Fibroblast of villous mesenchyme (primary cell): ENCODE measurements around the gene IL4R. TPM values are rescaled to one million over a fixed set of nuclear protein-coding genes. Genes with fewer than 3 reads are reported as not detected.

Experiments used
- DNase-seq: peaks from one replicate; pipeline ENCODE4 v3.0.0-alpha.2; 2010; ENCODE audit warnings: low read depth
- H3K4me3 ChIP-seq: 2 replicates; pipeline ENCODE4 v1.5.1; 2011; ENCODE audit warnings: low read depth, mild to moderate bottlenecking, low read length
- CTCF ChIP-seq: IDR thresholded peaks from 2 replicates; pipeline ENCODE4 v1.5.1; 2012; ENCODE audit warnings: low read depth, mild to moderate bottlenecking, low read length; ENCODE audit not compliant: insufficient read depth
- total RNA-seq: library from RNA; depleted of rRNA; stranded (reverse); fragments of >200 nt; gene quantifications from 2 replicates; pipeline ENCODE4 v1.2.3, GENCODE V29; 2012

IL4R gene
- total RNA-seq, 1 donor = 25.0 TPM

GRCh38 chr16:27347930-27348685 is 34.3 kb downstream of the IL4R start:
- no peak overlapping the region for H3K4me3 ChIP-seq
- no peak for DNase-seq
- no peak for TF ChIP-seq CTCF

- no peak for TF ChIP-seq CTCF
- no peak for DNase-seq
- no peak overlapping the region for H3K4me3 ChIP-seq
Measured at GRCh38 chr16:27349276-27349675, 35.5 kb downstream of the IL4R start.

- no peak overlapping the region for H3K4me3 ChIP-seq
- no peak for DNase-seq
- TF ChIP-seq CTCF = no peak
Measured at GRCh38 chr16:27350006-27350405, 36.2 kb downstream of the IL4R start.

GRCh38 chr16:27351989-27352388 is 38.2 kb downstream of the IL4R start:
- H3K4me3 ChIP-seq = no peak overlapping the region
- no peak for TF ChIP-seq CTCF
- DNase-seq = no peak

- TF ChIP-seq CTCF = no peak
Measured at GRCh38 chr16:27353853-27354252, 40.1 kb downstream of the IL4R start.

GRCh38 chr16:27355610-27356009 is 41.8 kb downstream of the IL4R start:
- TF ChIP-seq CTCF = peak; percentile 53
- no peak overlapping the region for H3K4me3 ChIP-seq
- DNase-seq = peak; percentile 45

More at GRCh38 chr16:27353853-27354252, 40.1 kb downstream of the IL4R start:
- H3K4me3 ChIP-seq = no peak overlapping the region
- no peak for DNase-seq

- TF ChIP-seq CTCF = no peak
- H3K4me3 ChIP-seq = no peak overlapping the region
- no peak for DNase-seq
Measured at GRCh38 chr16:27356794-27357193, 43.0 kb downstream of the IL4R start.
